Limb (tissue), 2 donors: ENCODE data around the gene TXNL4B.
A peak's percentile ranks its signal among the peaks of the same experiment; 100 is the strongest.
"Not testable (repeated sequence)": the region's sequence is repeated elsewhere in the genome, so short reads cannot be mapped to it uniquely, and the experiment has no call there.

Experiments used
- DNase-seq, 2 donors: peaks; one replicate each; pipeline ENCODE4 v3.0.0-alpha.2; 2016; ENCODE audit errors: extremely low spot score in 2 of 2

TXNL4B gene

GRCh38 chr16:72073560-72074230 lies 19.7 kb downstream of the TXNL4B start:
- no peak for DNase-seq

DNA sequence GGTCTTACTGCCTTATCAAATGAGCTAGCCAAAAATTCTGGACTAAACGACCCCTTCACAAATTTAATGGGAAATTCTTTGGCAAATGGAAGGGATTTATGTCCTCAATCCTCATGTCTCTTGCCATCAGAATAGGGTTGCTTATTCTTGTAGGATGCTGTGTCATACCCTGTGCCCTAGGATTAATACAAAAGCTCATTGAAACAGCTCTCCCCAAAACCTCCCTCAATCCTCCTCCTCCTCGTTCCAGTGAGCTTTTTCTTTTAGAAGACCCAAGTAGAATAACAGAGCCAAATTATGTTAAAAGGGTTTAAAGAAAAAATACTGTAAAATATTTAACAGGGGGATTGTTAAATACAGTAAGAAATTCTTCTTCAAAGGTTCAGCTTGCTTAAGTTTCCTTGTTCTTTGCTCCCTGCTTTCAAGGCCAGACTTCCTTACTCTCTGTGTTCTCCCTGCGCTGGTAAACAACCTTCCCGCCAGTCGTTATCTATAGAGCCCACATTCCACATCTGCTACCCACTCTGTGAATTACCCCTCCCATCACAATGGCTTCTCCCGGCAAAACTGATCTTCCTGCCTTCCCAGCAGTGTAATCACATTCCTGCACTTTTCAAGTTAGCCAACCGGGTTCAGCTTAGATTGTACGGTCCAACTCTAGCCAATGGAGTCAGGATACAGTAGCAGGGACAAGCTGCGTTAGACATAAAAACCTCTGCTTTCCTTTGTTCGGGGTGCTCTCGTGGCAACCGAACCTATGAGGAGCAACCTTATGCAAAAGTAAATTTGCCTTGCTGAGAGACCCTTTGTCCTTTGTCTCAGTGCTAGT lies 20.7 kb downstream of the TXNL4B start:
- no peak for DNase-seq

DNA sequence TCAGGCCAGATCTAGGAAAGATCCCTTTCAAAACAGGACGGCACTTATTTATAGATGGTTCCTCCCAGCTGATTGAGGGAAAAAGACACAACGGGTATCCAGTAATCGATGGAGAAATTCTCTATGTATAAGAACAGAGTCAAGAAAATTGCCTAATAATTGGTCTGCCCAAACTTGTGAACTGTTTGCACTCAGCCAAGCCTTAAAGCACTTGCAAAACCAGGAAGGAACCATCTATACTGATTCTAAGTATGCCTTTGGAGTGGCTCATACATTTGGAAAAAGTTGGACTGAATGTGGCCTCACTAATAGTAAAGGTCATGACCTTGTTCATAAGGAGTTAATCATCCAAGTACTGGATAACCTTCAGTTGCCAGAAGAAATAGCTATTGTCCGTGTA lies 24.5 kb downstream of the TXNL4B start:
- DNase-seq: no peak

GRCh38 chr16:72066747-72067146 lies 26.7 kb downstream of the TXNL4B start:
- peak in 1 of 2 donors; percentile 31 for DNase-seq

- DNase-seq: no peak
These were observed 29.0 kb downstream of the TXNL4B start for GRCh38 chr16:72064361-72064894.

DNA sequence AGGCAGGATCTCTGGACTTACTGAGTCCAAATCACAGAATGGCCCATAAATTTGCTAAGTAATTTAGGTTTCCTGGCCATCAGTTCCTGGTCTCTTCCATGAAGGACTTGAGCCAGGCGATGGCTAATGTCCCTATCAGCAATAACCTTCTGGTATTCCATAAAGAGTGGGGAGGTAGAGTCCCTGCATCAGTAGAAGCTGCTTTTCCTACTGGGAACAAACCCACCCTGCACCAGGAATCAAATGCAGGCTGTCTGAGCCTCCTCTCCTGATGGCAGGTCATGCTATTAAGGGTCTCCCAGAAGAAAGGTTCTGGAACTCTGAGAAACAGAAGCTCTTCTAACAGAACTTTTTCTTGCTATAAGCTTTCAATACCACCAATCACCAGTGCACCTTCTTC lies 31.9 kb downstream of the TXNL4B start:
- DNase-seq: no peak

GRCh38 chr16:72060405-72060804 lies 33.0 kb downstream of the TXNL4B start:
- no peak for DNase-seq

DNA sequence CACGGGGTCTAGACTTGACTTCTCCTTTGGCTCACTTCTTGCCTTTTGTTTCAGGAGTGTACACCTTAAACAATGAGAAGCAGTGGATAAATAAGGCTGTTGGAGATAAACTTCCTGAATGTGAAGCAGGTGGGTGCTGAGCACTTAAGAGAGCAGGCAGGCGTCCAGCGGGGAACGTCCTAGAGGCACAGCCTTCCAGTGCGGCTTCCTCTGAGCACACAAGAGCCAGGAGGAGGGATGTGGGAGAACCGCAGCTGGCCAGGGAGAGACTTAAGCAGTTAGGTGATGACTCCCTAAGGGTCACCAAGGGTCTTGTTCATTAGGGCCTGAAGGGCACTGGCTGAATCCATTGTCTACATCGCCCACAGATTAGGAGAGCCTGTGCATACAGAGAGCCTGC lies 34.4 kb downstream of the TXNL4B start:
- not testable (repeated sequence) for DNase-seq

GRCh38 chr16:72057313-72057712 lies 36.1 kb downstream of the TXNL4B start:
- DNase-seq: not testable (repeated sequence)

DNA sequence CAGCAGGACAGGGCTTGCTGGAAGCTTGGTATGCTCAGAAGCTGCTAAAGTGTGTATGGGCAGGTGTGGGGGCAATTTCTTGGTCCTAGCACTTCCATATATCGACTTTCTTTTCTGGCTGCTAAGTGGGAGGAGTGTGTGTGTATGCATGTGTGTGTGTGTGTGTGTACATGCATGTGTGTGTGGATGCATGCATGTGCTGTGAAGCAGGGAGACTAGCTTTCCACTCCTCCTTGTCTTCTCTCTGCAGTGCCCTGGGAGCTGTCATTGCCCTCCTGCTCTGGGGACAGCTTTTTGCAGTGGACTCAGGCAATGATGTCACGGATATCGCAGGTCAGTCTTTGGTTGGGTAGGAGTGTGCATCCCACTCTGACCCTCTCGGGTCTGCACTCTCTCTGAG lies 37.5 kb downstream of the TXNL4B start:
- DNase-seq: no peak

DNA sequence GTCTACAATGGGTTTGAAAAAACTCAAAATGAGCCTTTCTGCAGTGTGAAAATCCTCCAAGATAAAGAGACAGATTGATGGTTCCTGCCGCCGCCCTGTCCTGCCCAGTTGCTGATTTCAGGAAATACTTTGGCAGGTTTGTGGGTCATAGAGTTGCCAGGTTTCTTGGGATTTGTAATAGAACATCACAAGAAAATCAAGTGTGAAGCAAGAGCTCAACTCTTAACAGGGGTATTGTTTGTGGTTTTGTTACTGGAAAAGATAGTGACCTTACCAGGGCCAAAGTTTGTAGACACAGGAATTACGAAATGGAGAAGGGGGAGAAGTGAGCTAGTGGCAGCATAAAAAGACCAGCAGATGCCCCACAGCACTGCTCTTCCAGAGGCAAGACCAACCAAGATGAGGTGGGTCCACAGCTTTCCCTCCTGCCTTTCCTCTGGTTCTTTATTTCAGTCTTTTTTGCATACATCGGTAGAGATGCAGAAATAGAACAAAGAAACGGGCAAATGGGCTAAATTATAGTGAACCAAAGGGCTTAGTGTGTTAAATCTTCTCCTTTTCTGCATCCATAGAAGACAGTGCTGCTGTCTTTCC lies 39.1 kb downstream of the TXNL4B start, which contains the start of gene HP:
Gene HP (plus strand): TSS at position 252 of the 594 bp plus-strand sequence. CDS start 148 bp downstream, at position 400.
- DNase-seq: not testable (repeated sequence)

- no peak for DNase-seq
These were observed 41.6 kb downstream of the TXNL4B start for GRCh38 chr16:72051818-72052217.

- DNase-seq: no peak
These were observed 42.5 kb downstream of the TXNL4B start for GRCh38 chr16:72050769-72051464.

DNA sequence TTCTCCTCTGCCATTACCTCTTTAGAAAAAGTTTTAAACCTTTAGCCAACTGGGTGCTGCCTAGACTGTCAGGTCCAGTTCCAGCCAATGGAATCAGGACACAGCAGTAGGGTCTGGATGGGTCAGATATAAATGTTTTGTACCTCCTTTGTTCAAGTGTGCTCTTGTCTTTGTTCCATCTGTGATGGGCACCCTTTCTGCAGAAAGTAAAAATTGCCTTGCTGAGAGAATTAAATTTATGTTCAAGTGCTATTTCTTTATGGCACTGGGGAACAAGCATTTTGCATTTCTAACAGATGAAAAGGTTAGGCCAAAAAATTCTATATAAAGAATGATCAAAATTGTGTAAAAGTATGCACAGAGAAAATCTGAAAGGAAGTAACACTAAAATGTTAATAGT lies 44.3 kb downstream of the TXNL4B start:
- no peak for DNase-seq

DNA sequence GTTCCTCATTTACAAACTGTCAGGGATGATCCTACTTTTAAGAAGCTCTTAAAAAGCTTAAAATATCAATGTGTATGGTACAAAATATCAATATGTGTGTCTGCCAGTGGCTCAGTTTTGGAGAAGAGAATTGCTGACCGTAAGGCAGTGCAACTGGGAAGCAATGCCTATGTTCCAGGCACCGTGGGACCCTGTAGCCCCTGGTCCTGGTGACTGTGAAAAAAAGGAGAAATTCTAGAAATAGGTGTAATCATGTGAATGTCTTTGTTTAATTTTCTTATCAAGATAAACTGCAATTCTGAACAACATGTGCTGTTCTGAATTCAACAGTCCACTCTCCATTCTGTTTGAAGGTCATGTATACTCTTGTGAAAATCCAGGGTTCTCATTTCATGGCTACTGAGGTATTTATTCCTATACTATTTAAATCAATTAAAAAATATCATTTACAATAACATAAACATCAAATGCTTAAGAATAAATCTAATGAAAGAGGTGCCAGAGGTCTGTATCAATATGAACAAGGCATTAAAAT lies 48.5 kb downstream of the TXNL4B start:
- DNase-seq: no peak

DNA sequence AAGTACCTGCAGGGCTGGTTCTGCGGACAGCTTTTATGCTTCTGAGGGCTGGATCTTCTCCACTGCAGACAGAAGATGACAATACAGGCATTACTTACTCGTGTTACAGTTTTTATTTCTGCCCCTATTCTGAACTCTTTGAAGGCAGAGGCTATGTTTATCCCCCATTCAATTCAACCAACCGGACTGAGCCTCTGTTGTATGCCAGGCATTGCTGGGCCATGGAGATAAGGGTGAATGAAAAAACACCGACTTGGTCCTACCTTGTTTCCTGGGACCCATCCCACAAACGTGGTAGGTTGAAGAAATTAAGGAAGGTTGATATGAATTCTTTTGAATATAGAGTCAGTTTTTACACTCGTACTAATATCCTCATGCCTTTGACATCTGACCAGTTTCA lies 49.1 kb downstream of the TXNL4B start:
- DNase-seq: no peak

GRCh38 chr16:72043539-72043938 lies 49.9 kb downstream of the TXNL4B start:
- DNase-seq: no peak

- no peak for DNase-seq
These were observed 50.4 kb downstream of the TXNL4B start for GRCh38 chr16:72043058-72043457.

GRCh38 chr16:72042157-72042660 lies 51.2 kb downstream of the TXNL4B start:
- DNase-seq: no peak

- DNase-seq: no peak
These were observed 57.3 kb downstream of the TXNL4B start for GRCh38 chr16:72036098-72036497.
